H9 (cell line): ENCODE measurements around the gene MYO7A. TPM values are rescaled to one million over a fixed set of nuclear protein-coding genes. Genes with fewer than 3 reads are reported as not detected.

Experiments
- DNase-seq: peaks from one replicate; pipeline ENCODE4 v3.0.0-alpha.2; 2017
- H2AFZ ChIP-seq: one replicate; pipeline ENCODE4 v1.6.1; 2013; ENCODE audit warnings: mild to moderate bottlenecking, low read length, control low read depth, moderate library complexity
- H2AK5ac ChIP-seq: 2 replicates; pipeline ENCODE4 v1.6.1; 2013; ENCODE audit warnings: low read length, control low read depth, mixed read lengths; ENCODE audit not compliant: insufficient read length
- H2BK120ac ChIP-seq: one replicate; pipeline ENCODE4 v1.6.1; 2013; ENCODE audit warnings: low read depth, mild to moderate bottlenecking, low read length, control low read depth, inconsistent platforms; ENCODE audit not compliant: poor library complexity, severe bottlenecking
- H2BK12ac ChIP-seq: 2 replicates; pipeline ENCODE4 v1.6.1; 2013; ENCODE audit warnings: low read length, control low read depth, mixed read lengths, low read depth; ENCODE audit not compliant: insufficient read length
- H2BK15ac ChIP-seq: 2 replicates; pipeline ENCODE4 v1.6.1; 2013; ENCODE audit warnings: low read depth, low read length, control low read depth
- H2BK20ac ChIP-seq: one replicate; pipeline ENCODE4 v1.6.1; 2013; ENCODE audit warnings: low read depth, mild to moderate bottlenecking, low read length, control low read depth, inconsistent platforms; ENCODE audit not compliant: poor library complexity, severe bottlenecking
- H2BK5ac ChIP-seq: 2 replicates; pipeline ENCODE4 v1.6.1; 2013; ENCODE audit warnings: low read length, control low read depth, mixed read lengths; ENCODE audit not compliant: insufficient read length
- H3K14ac ChIP-seq: 2 replicates; pipeline ENCODE4 v1.6.1; 2013; ENCODE audit warnings: low read length, control low read depth; ENCODE audit not compliant: insufficient read depth
- H3K18ac ChIP-seq: 2 replicates; pipeline ENCODE4 v1.6.1; 2013; ENCODE audit warnings: low read depth, mild to moderate bottlenecking, mixed read lengths, low read length, control low read depth; ENCODE audit not compliant: insufficient read length
- H3K23ac ChIP-seq: 2 replicates; pipeline ENCODE4 v1.6.1; 2013; ENCODE audit warnings: low read length, control low read depth, mixed read lengths, low read depth; ENCODE audit not compliant: insufficient read length
- H3K23me2 ChIP-seq: 2 replicates; pipeline ENCODE4 v1.6.1; 2013; ENCODE audit warnings: low read depth, mild to moderate bottlenecking, mixed read lengths, low read length, control low read depth; ENCODE audit not compliant: insufficient read length, poor library complexity, severe bottlenecking
- H3K27ac ChIP-seq: 2 replicates; pipeline ENCODE4 v1.5.1; 2013; ENCODE audit warnings: low read length, control low read depth, mixed read lengths, low read depth; ENCODE audit not compliant: insufficient read length
- H3K27me3 ChIP-seq: 2 replicates; pipeline ENCODE4 v1.6.1; 2013; ENCODE audit warnings: low read length, control low read depth, inconsistent platforms; ENCODE audit not compliant: insufficient read depth
- H3K4ac ChIP-seq: 2 replicates; pipeline ENCODE4 v1.6.1; 2013; ENCODE audit warnings: low read depth, mild to moderate bottlenecking, control low read depth, inconsistent platforms, low read length, moderate library complexity
- H3K4me1 ChIP-seq: 2 replicates; pipeline ENCODE4 v1.6.1; 2013; ENCODE audit warnings: low read length, control low read depth, inconsistent platforms; ENCODE audit not compliant: insufficient read depth
- H3K4me2 ChIP-seq: 2 replicates; pipeline ENCODE4 v1.6.1; 2013; ENCODE audit warnings: low read length, control low read depth, mixed read lengths; ENCODE audit not compliant: insufficient read length, insufficient read depth
- H3K56ac ChIP-seq: 2 replicates; pipeline ENCODE4 v1.6.1; 2013; ENCODE audit warnings: low read depth, mild to moderate bottlenecking, mixed read lengths, low read length, control low read depth; ENCODE audit not compliant: insufficient read length
- H3K79me1 ChIP-seq: 2 replicates; pipeline ENCODE4 v1.6.1; 2013; ENCODE audit warnings: low read depth, mild to moderate bottlenecking, moderate library complexity, low read length, control low read depth, inconsistent platforms; ENCODE audit not compliant: insufficient read depth, poor library complexity, severe bottlenecking
- H3K79me2 ChIP-seq: 2 replicates; pipeline ENCODE4 v1.6.1; 2013; ENCODE audit warnings: low read length, control low read depth, inconsistent platforms; ENCODE audit not compliant: insufficient read depth
- H3K9ac ChIP-seq: 2 replicates; pipeline ENCODE4 v1.6.1; 2013; ENCODE audit warnings: low read length, control low read depth, mixed read lengths; ENCODE audit not compliant: insufficient read length; ENCODE audit errors: extremely low read depth
- H3K9me3 ChIP-seq: one replicate; pipeline ENCODE4 v1.6.1; 2013; ENCODE audit warnings: low read depth, low read length, inconsistent platforms; ENCODE audit not compliant: control insufficient read depth
- H3T11ph ChIP-seq: one replicate; pipeline ENCODE4 v1.6.1; 2013; ENCODE audit warnings: mild to moderate bottlenecking, low read length, control low read depth, inconsistent platforms
- H4K20me1 ChIP-seq: one replicate; pipeline ENCODE4 v1.6.1; 2013; ENCODE audit not compliant: control insufficient read depth, insufficient read length, insufficient read depth
- H4K5ac ChIP-seq: 2 replicates; pipeline ENCODE4 v1.6.1; 2013; ENCODE audit warnings: low read depth, mild to moderate bottlenecking, mixed read lengths, low read length, control low read depth; ENCODE audit not compliant: insufficient read length
- H4K8ac ChIP-seq: replicated peaks from 2 replicates; pipeline ENCODE4 v1.6.1; 2013; ENCODE audit warnings: low read length, control low read depth, mixed read lengths, low read depth; ENCODE audit not compliant: insufficient read length
- H4K91ac ChIP-seq: 2 replicates; pipeline ENCODE4 v1.6.1; 2013; ENCODE audit warnings: low read depth, mild to moderate bottlenecking, moderate library complexity, mixed read lengths, low read length, control low read depth; ENCODE audit not compliant: insufficient read length
- H3K27ac Mint-ChIP-seq, 3 experiments: 2 replicates in 2 of 3; 3 replicates in 1 of 3; pipeline ENCODE4 v1.8.0; 2020 to 2021; ENCODE audit warnings: mixed read lengths in 3 of 3, mild to moderate bottlenecking in 1 of 3, moderate library complexity in 1 of 3
- H3K27me3 Mint-ChIP-seq: 2 replicates; pipeline ENCODE4 v1.8.0; 2021; ENCODE audit warnings: low read depth, mild to moderate bottlenecking, moderate library complexity, mixed read lengths
- H3K36me3 Mint-ChIP-seq, 3 experiments: 2 replicates in 2 of 3; 3 replicates in 1 of 3; pipeline ENCODE4 v1.8.0; 2020 to 2021; ENCODE audit warnings: low read depth in 3 of 3, mixed read lengths in 3 of 3; ENCODE audit not compliant: insufficient read depth in 1 of 3
- H3K4me1 Mint-ChIP-seq, 2 experiments: 2 replicates each; pipeline ENCODE4 v1.8.0; 2020; ENCODE audit warnings: mixed read lengths in 2 of 2
- H3K4me3 Mint-ChIP-seq, 2 experiments: 2 replicates in 1 of 2; 3 replicates in 1 of 2; pipeline ENCODE4 v1.8.0; 2020 to 2021; ENCODE audit warnings: mild to moderate bottlenecking in 2 of 2, mixed read lengths in 2 of 2, moderate library complexity in 1 of 2
- H3K9me3 Mint-ChIP-seq, 2 experiments: 2 replicates in 1 of 2; 3 replicates in 1 of 2; pipeline ENCODE4 v1.8.0; 2020; ENCODE audit warnings: mild to moderate bottlenecking in 2 of 2, mixed read lengths in 2 of 2, moderate library complexity in 1 of 2
- WGBS: extraction: QIAGEN DNeasy Blood & Tissue Kit; methylation state at CpG from one replicate; pipeline ENCODE4 v1.1.7; 2013; ENCODE audit warnings: missing lambda C conversion rate, low lambda C conversion rate, mixed read lengths; ENCODE audit not compliant: insufficient read length; ENCODE audit errors: extremely low coverage; 5-methylcytosine and 5-hydroxymethylcytosine counted together
- total RNA-seq: library from RNA; stranded (reverse); gene quantifications from 2 replicates; pipeline ENCODE4 v1.2.1, GENCODE V29; 2021
- TF ChIP-seq, protein P1 (sequence below): fragments of 200-600 bp; sonication (generic); conservative IDR thresholded peaks from 3 replicates; pipeline ENCODE4 v1.8.0; 2021; ENCODE audit warnings: antibody characterized with exemption, mild to moderate bottlenecking

The MYO7A gene
- total RNA-seq, 1 experiment from 2014 or later: 1.6 TPM

DNA sequence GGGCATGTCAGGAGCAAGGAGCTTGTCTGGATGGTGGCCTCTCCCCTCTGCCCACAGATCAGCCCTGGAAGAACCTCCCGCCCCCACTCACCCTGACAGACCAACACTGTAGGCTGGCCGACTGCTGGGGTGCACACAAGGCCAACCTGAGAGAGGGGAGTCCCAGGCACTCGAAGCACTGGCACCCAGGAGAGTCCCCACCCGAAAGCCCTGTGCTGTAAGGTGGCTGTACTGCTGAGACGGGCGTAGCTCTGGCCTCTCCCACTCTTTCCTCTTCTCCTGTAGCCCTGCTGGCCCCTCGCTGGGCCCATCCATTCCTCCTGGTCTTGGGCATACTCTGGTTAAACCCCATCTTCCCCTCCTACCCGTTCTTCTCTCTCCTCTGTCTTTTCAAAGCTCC is 39.7 kb downstream of the MYO7A start:
- Mint-ChIP-seq H3K9me3 (peaks cover 0 to 2% of the 10 kb centered on the region in 2 experiments; a peak in 1 of 5 replicates), H3K4me3 (no peak overlapping the region), H3K4me1 (peaks cover 32 to 35% of the 10 kb centered on the region in 2 experiments), H3K27me3 (no peaks in the 10 kb centered on the region; the same call in none of the 2 replicates), H3K36me3 (peaks cover 0 to 3% (median 0%) of the 10 kb centered on the region in 3 experiments; a peak in 2 of 7 replicates), H3K27ac (peak overlapping the region; percentile 19 to 41 (median 37); a peak in 4 of 7 replicates)
- no peak for DNase-seq
- no peak overlapping the region for H2BK15ac ChIP-seq
- H4K8ac ChIP-seq: no peak overlapping the region
- no peak overlapping the region for H3K56ac ChIP-seq
- H4K20me1 ChIP-seq: no peaks in the 10 kb centered on the region
- TF ChIP-seq, protein P1, sequence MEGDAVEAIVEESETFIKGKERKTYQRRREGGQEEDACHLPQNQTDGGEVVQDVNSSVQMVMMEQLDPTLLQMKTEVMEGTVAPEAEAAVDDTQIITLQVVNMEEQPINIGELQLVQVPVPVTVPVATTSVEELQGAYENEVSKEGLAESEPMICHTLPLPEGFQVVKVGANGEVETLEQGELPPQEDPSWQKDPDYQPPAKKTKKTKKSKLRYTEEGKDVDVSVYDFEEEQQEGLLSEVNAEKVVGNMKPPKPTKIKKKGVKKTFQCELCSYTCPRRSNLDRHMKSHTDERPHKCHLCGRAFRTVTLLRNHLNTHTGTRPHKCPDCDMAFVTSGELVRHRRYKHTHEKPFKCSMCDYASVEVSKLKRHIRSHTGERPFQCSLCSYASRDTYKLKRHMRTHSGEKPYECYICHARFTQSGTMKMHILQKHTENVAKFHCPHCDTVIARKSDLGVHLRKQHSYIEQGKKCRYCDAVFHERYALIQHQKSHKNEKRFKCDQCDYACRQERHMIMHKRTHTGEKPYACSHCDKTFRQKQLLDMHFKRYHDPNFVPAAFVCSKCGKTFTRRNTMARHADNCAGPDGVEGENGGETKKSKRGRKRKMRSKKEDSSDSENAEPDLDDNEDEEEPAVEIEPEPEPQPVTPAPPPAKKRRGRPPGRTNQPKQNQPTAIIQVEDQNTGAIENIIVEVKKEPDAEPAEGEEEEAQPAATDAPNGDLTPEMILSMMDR: no peak
- no peak overlapping the region for H3K4ac ChIP-seq
- no peak overlapping the region for H2BK120ac ChIP-seq
- no peak overlapping the region for H3K18ac ChIP-seq
- H3K27ac ChIP-seq: no peak overlapping the region
- H3K79me1 ChIP-seq: no peaks in the 10 kb centered on the region
- no peak overlapping the region for H2AFZ ChIP-seq
- H2AK5ac ChIP-seq: no peak overlapping the region
- H3K9me3 ChIP-seq: no peaks in the 10 kb centered on the region
- H4K5ac ChIP-seq: no peak overlapping the region
- no peaks in the 10 kb centered on the region for H3K27me3 ChIP-seq
- no peak overlapping the region for H3T11ph ChIP-seq
- H3K4me1 ChIP-seq: peaks cover 10% of the 10 kb centered on the region; the same call in 1 of the 2 replicates
- no peak overlapping the region for H3K9ac ChIP-seq
- H4K91ac ChIP-seq: no peak overlapping the region
- no peak overlapping the region for H3K4me2 ChIP-seq
- H2BK20ac ChIP-seq: no peak overlapping the region
- no peak overlapping the region for H2BK12ac ChIP-seq
- no peak overlapping the region for H3K14ac ChIP-seq
- H2BK5ac ChIP-seq: no peak overlapping the region
- WGBS: no CpG with 5 or more reads among the region's 8 CpGs
- H3K79me2 ChIP-seq: no peaks in the 10 kb centered on the region
- no peaks in the 10 kb centered on the region for H3K23me2 ChIP-seq
- no peak overlapping the region for H3K23ac ChIP-seq
